GM18868 (cell line): Measurements from ENCODE around the gene UGT1A5.

Experiments used
- ATAC-seq: cut with Tn5 transposase; IDR thresholded peaks from one replicate; pipeline ENCODE4 v1.9.1; 2021; ENCODE audit warnings: mild to moderate bottlenecking, moderate library complexity; ENCODE audit not compliant: unreplicated experiment

UGT1A5 gene

GRCh38 chr2:233807215-233807865 is 94.6 kb downstream of the UGT1A5 start:
- no peak for ATAC-seq

GRCh38 chr2:233807966-233808935 is 95.5 kb downstream of the UGT1A5 start:
- ATAC-seq = no peak

- no peak for ATAC-seq
Measured at GRCh38 chr2:233810385-233810784, 97.7 kb downstream of the UGT1A5 start.

- ATAC-seq = no peak
Measured at GRCh38 chr2:233811087-233811486, 98.4 kb downstream of the UGT1A5 start.

GRCh38 chr2:233811732-233812131 is 99.0 kb downstream of the UGT1A5 start:
- no peak for ATAC-seq

- no peak for ATAC-seq
Measured at GRCh38 chr2:233813236-233814055, 100.7 kb downstream of the UGT1A5 start.

GRCh38 chr2:233814056-233814835 is 101.5 kb downstream of the UGT1A5 start:
- no peak for ATAC-seq

- ATAC-seq = no peak
Measured at GRCh38 chr2:233815861-233816260, 103.2 kb downstream of the UGT1A5 start.

GRCh38 chr2:233816334-233816733 is 103.6 kb downstream of the UGT1A5 start:
- no peak for ATAC-seq

GRCh38 chr2:233816771-233817170 is 104.1 kb downstream of the UGT1A5 start:
- no peak for ATAC-seq

- no peak for ATAC-seq
Measured at GRCh38 chr2:233817361-233817911, 104.7 kb downstream of the UGT1A5 start.

GRCh38 chr2:233817995-233818638 is 105.4 kb downstream of the UGT1A5 start:
- ATAC-seq = no peak

GRCh38 chr2:233818639-233819621 is 106.2 kb downstream of the UGT1A5 start:
- ATAC-seq = no peak

- ATAC-seq = no peak
Measured at GRCh38 chr2:233819884-233820773, 107.4 kb downstream of the UGT1A5 start.

GRCh38 chr2:233820774-233821105 is 108.0 kb downstream of the UGT1A5 start:
- no peak for ATAC-seq

GRCh38 chr2:233821196-233821595 is 108.5 kb downstream of the UGT1A5 start:
- ATAC-seq = no peak

- ATAC-seq = no peak
Measured at GRCh38 chr2:233821709-233822100, 109.0 kb downstream of the UGT1A5 start.
